H1 (cell line): ENCODE results near the gene TAF15. TPM values are rescaled to one million over a fixed set of nuclear protein-coding genes. Genes with fewer than 3 reads are reported as not detected.

Source experiments
- CTCF ChIA-PET: fragments of 300-600 bp; sonication (Branson Sonifier 250); formaldehyde crosslinking; loops from one replicate; lab custom pipeline; 2021; ENCODE audit not compliant: partially characterized antibody; lab: Charles Lee
- POLR2A ChIA-PET: fragments of 300-600 bp; sonication (Branson Sonifier 250); formaldehyde crosslinking; loops from one replicate; lab custom pipeline; 2021; ENCODE audit warnings: inconsistent platforms; ENCODE audit not compliant: partially characterized antibody; lab: Charles Lee
- DNase-seq, 2 experiments: peaks; one replicate each; pipeline versions ENCODE4 v3.0.0 to v3.0.0-alpha.2; 2010 to 2022; ENCODE audit warnings: low spot score in 2 of 2, low read depth in 1 of 2, mixed read lengths in 1 of 2
- FAIRE-seq: peaks from 2 replicates; lab custom pipeline; 2011; peaks lifted over from hg19 to GRCh38; lab: Jason Lieb, UNC
- H2AFZ ChIP-seq: 2 replicates; pipeline ENCODE4 v1.8.1; 2012; ENCODE audit warnings: low read length, inconsistent platforms
- H2AK5ac ChIP-seq: 2 replicates; pipeline ENCODE4 v1.6.1; 2013; ENCODE audit warnings: low read depth, low read length
- H2BK120ac ChIP-seq: replicated peaks from 2 replicates; pipeline ENCODE3; 2013; ENCODE audit warnings: low read depth, low read length, inconsistent platforms
- H2BK12ac ChIP-seq: 2 replicates; pipeline ENCODE4 v1.6.1; 2013; ENCODE audit warnings: low read depth, low read length
- H2BK15ac ChIP-seq: 2 replicates; pipeline ENCODE4 v1.6.1; 2013; ENCODE audit warnings: low read length
- H2BK20ac ChIP-seq: 2 replicates; pipeline ENCODE4 v1.6.1; 2013; ENCODE audit warnings: low read length
- H2BK5ac ChIP-seq: 2 replicates; pipeline ENCODE4 v1.6.1; 2013; ENCODE audit warnings: low read depth, low read length
- H3K14ac ChIP-seq: 2 replicates; pipeline ENCODE4 v1.6.1; 2013; ENCODE audit warnings: inconsistent platforms; ENCODE audit not compliant: insufficient read length
- H3K18ac ChIP-seq: 2 replicates; pipeline ENCODE4 v1.6.1; 2013; ENCODE audit warnings: low read length; ENCODE audit errors: extremely low read depth
- H3K23ac ChIP-seq: 2 replicates; pipeline ENCODE4 v1.6.1; 2013; ENCODE audit warnings: inconsistent platforms; ENCODE audit not compliant: insufficient read length
- H3K23me2 ChIP-seq: 2 replicates; pipeline ENCODE4 v1.6.1; 2013; ENCODE audit warnings: low read depth, low read length
- H3K27ac ChIP-seq: 2 replicates; pipeline ENCODE4 v1.6.1; 2011; ENCODE audit warnings: low read depth, low read length, inconsistent platforms
- H3K27me3 ChIP-seq, 4 experiments: replicated peaks in 1 of 4; 1 replicate in 1 of 4; 2 replicates in 3 of 4; pipeline versions ENCODE4 v1.6.1 to v1.8.1; 2011 to 2013; ENCODE audit warnings: low read length in 3 of 4, mild to moderate bottlenecking in 3 of 4, inconsistent platforms in 2 of 4, mixed read lengths in 2 of 4, moderate library complexity in 1 of 4; ENCODE audit not compliant: control insufficient read depth in 3 of 4, insufficient read depth in 3 of 4; ENCODE audit errors: extremely low read depth in 1 of 4
- H3K36me3 ChIP-seq, 4 experiments: 2 replicates each; pipeline versions ENCODE4 v1.6.1 to v1.8.1; 2011 to 2013; ENCODE audit warnings: mild to moderate bottlenecking in 4 of 4, low read length in 3 of 4, moderate library complexity in 2 of 4, control low read depth in 1 of 4, inconsistent platforms in 1 of 4; ENCODE audit not compliant: insufficient read depth in 4 of 4, control insufficient read depth in 2 of 4
- H3K4ac ChIP-seq: replicated peaks from 2 replicates; pipeline ENCODE3; 2013; ENCODE audit warnings: low read length, low read depth, mixed read lengths, inconsistent platforms; ENCODE audit not compliant: insufficient read length
- H3K4me1 ChIP-seq, 4 experiments: replicated peaks in 1 of 4; 1 replicate in 1 of 4; 2 replicates in 3 of 4; pipeline versions ENCODE4 v1.6.1 to v1.8.1; 2011 to 2013; ENCODE audit warnings: low read length in 3 of 4, inconsistent platforms in 2 of 4, mixed read lengths in 1 of 4; ENCODE audit not compliant: insufficient read depth in 4 of 4, control insufficient read depth in 3 of 4
- H3K4me2 ChIP-seq, 2 experiments: 2 replicates each; pipeline versions ENCODE4 v1.6.1 to v1.8.1; 2011 to 2013; ENCODE audit warnings: low read depth in 2 of 2, low read length in 2 of 2, control low read depth in 1 of 2, inconsistent platforms in 1 of 2, mild to moderate bottlenecking in 1 of 2; ENCODE audit not compliant: insufficient read depth in 1 of 2
- H3K4me3 ChIP-seq, 4 experiments: fragments of 200-600, 300-600 bp in 1 of 4; sonication (generic), shearing (Covaris generic), sonication (Bioruptor Twin) in 1 of 4; 2 replicates each; pipeline versions ENCODE4 v1.5.1 to v1.8.1; 2011 to 2016; ENCODE audit warnings: low read length in 4 of 4, low read depth in 3 of 4, control low read depth in 2 of 4, inconsistent platforms in 2 of 4, mild to moderate bottlenecking in 2 of 4, mixed read lengths in 1 of 4, moderate library complexity in 1 of 4; ENCODE audit not compliant: insufficient read depth in 2 of 4; ENCODE audit errors: extremely low read depth in 1 of 4
- H3K56ac ChIP-seq: replicated peaks from 2 replicates; pipeline ENCODE3; 2013; ENCODE audit warnings: low read depth, mild to moderate bottlenecking, mixed read lengths, low read length, inconsistent platforms; ENCODE audit not compliant: insufficient read length
- H3K79me1 ChIP-seq: 2 replicates; pipeline ENCODE4 v1.6.1; 2013; ENCODE audit warnings: low read depth, low read length, control low read depth
- H3K79me2 ChIP-seq, 2 experiments: 2 replicates each; pipeline versions ENCODE4 v1.6.1 to v1.8.1; 2012 to 2013; ENCODE audit warnings: low read length in 2 of 2, mild to moderate bottlenecking in 2 of 2, inconsistent platforms in 1 of 2; ENCODE audit not compliant: insufficient read depth in 2 of 2, control insufficient read depth in 1 of 2
- H3K9ac ChIP-seq, 4 experiments: replicated peaks in 1 of 4; 1 replicate in 1 of 4; 2 replicates in 3 of 4; pipeline versions ENCODE4 v1.6.1 to v1.8.1; 2011 to 2013; ENCODE audit warnings: low read depth in 3 of 4, low read length in 3 of 4, control low read depth in 2 of 4, mild to moderate bottlenecking in 2 of 4, moderate library complexity in 2 of 4, inconsistent platforms in 1 of 4; ENCODE audit errors: extremely low read depth in 1 of 4
- H3K9me3 ChIP-seq, 2 experiments: 2 replicates each; pipeline versions ENCODE4 v1.6.1 to v1.8.1; 2012 to 2013; ENCODE audit warnings: mild to moderate bottlenecking in 2 of 2, moderate library complexity in 2 of 2, control low read depth in 1 of 2, inconsistent platforms in 1 of 2, low read depth in 1 of 2, low read length in 1 of 2, mixed read lengths in 1 of 2; ENCODE audit not compliant: insufficient read depth in 2 of 2
- H4K20me1 ChIP-seq, 2 experiments: replicated peaks in 1 of 2; 2 replicates each; pipeline versions ENCODE3 to v1.8.1; 2011 to 2013; ENCODE audit warnings: inconsistent platforms in 2 of 2, low read length in 2 of 2, mild to moderate bottlenecking in 1 of 2; ENCODE audit not compliant: insufficient read depth in 2 of 2, control insufficient read depth in 1 of 2
- H4K5ac ChIP-seq: 2 replicates; pipeline ENCODE4 v1.6.1; 2013; ENCODE audit warnings: low read length, low read depth, mixed read lengths, inconsistent platforms; ENCODE audit not compliant: insufficient read length
- H4K8ac ChIP-seq: 2 replicates; pipeline ENCODE4 v1.8.0; 2013; ENCODE audit warnings: mild to moderate bottlenecking, moderate library complexity, low read length, inconsistent platforms; ENCODE audit not compliant: insufficient read depth; ENCODE audit errors: extremely low read depth
- H4K91ac ChIP-seq: replicated peaks from 2 replicates; pipeline ENCODE3; 2013; ENCODE audit warnings: low read length, mixed read lengths, inconsistent platforms; ENCODE audit not compliant: insufficient read length
- BCL11A ChIP-seq, 2 experiments: IDR thresholded peaks; one replicate each; pipeline ENCODE4 v1.6.1; 2011; ENCODE audit warnings: low read depth in 2 of 2, low read length in 2 of 2, mild to moderate bottlenecking in 2 of 2
- JUN ChIP-seq: IDR thresholded peaks from 2 replicates; pipeline ENCODE4 v1.6.1; 2011; ENCODE audit warnings: low read depth, mild to moderate bottlenecking, improper control_type of control experiment, low read length
- SP4 ChIP-seq: IDR thresholded peaks from 2 replicates; pipeline ENCODE4 v1.6.1; 2012; ENCODE audit warnings: low read length, inconsistent platforms
- TBP ChIP-seq: IDR thresholded peaks from 2 replicates; pipeline ENCODE4 v1.6.1; 2011; ENCODE audit warnings: low read depth, low read length, improper control_type of control experiment
- WGBS, 2 experiments: shearing (Covaris generic) in 1 of 2; methylation state at CpG; one replicate each; pipeline versions ENCODE4 v1.1.6 to v1.1.7; 2013 to 2015; ENCODE audit warnings: low lambda C conversion rate in 2 of 2, mixed read lengths in 2 of 2, inconsistent platforms in 1 of 2, low coverage in 1 of 2, missing lambda C conversion rate in 1 of 2; ENCODE audit not compliant: insufficient replicate concordance in 2 of 2, insufficient coverage in 1 of 2, insufficient read length in 1 of 2; ENCODE audit errors: extremely low coverage in 1 of 2, missing lambda C conversion rate in 1 of 2; 5-methylcytosine and 5-hydroxymethylcytosine counted together
- polyA plus RNA-seq, 7 experiments: library from polyadenylated mRNA; depleted of rRNA in 3 of 7; stranded (reverse) in 5 of 7; unstranded in 2 of 7; fragments of >200 nt in 5 of 7; fragments of 200-250 nt in 2 of 7; gene quantifications; 1 replicate in 5 of 7; 2 replicates in 1 of 7; 4 replicates in 1 of 7; pipeline versions ENCODE4 v1.2.1 to v1.2.3, GENCODE V29; 2011 to 2013; ENCODE audit warnings: missing spikeins in 2 of 7, mixed read lengths in 2 of 7
- total RNA-seq: library from RNA; stranded (reverse); fragmentation: NEBNext Ultra II Directional; extraction: Animal tissue kit (Norgen Biotek cat#: 25700); gene quantifications from 2 replicates; pipeline ENCODE4 v1.2.1, GENCODE V29; 2021

The TAF15 gene
- total and polyA plus RNA-seq, 2 of the 8 experiments (the other 6 are each of a cell fraction or from before 2014, with no cell fraction given), result 80.1 to 338 TPM

DNA sequence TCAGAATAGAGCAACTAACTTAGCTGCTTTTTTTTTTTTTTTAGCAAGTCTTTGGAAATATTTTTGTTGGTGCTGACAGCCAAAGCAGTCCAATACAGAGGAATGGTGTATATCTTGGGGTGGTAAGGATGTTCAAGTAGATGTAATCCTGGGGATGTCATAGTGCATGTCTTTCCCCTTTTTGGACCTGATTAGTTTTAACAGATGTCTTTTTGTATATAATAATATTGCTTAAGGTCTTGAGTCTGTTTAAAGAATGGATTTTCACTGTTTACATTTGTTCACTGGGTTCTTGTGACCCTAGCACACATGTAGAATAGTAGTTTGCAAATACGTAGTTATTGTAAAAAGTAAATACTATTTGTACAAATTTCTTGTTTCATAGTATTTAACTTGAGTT lies 7.9 kb downstream of the TAF15 start:
- no peak for FAIRE-seq
- Histone ChIP-seq H3K27me3 (no peaks in the 10 kb centered on the region), H4K5ac (no peak overlapping the region), H3K9me3 (no peaks in the 10 kb centered on the region), H3K4me2 (no peak overlapping the region), H3K4ac (no peak overlapping the region), H2BK120ac (no peak overlapping the region), H3K23ac (no peak overlapping the region), H3K79me1 (no peaks in the 10 kb centered on the region), H2BK12ac (no peak overlapping the region), H4K20me1 (peaks cover 8 to 12% of the 10 kb centered on the region in 2 experiments), H3K56ac (no peak overlapping the region), H3K4me1 (no peaks in the 10 kb centered on the region), H2BK15ac (no peak overlapping the region), H3K27ac (no peak overlapping the region), H3K79me2 (peaks cover 15 to 93% of the 10 kb centered on the region in 2 experiments; a peak in 3 of 4 replicates), H2AK5ac (no peak overlapping the region), H4K8ac (no peak overlapping the region), H3K14ac (no peak overlapping the region), H4K91ac (no peak overlapping the region), H3K4me3 (no peak overlapping the region), H3K9ac (no peak overlapping the region), H2BK20ac (no peak overlapping the region), H2BK5ac (no peak overlapping the region), H3K23me2 (no peaks in the 10 kb centered on the region), H3K36me3 (peaks cover 14 to 62% (median 32%) of the 10 kb centered on the region in 4 experiments), H2AFZ (no peak overlapping the region), H3K18ac (no peak overlapping the region)
- 82% methylated on average over 1 of the region's 1 CpG; no CpG with 5 or more reads in 1 of the 2 experiments for WGBS, 2 experiments
- POLR2A ChIA-PET, result interaction anchor here (0.6 to 1.4 kb wide), 4 partner anchors 9 to 237 kb away, joined by 3 to 7 read pairs (median 4); no protein-coding TSS in a partner anchor
- CTCF ChIA-PET, result interaction anchor here (0.6 to 3.8 kb wide), 5 partner anchors 12 to 226 kb away, joined by 3 to 21 read pairs (median 3); no protein-coding TSS in a partner anchor
- no peak for DNase-seq
- no peak for TF ChIP-seq JUN
- TF ChIP-seq TBP, result no peak
- no peak for TF ChIP-seq SP4
- TF ChIP-seq BCL11A (IDR thresholded peaks at IDR 0.05; ENCODE audit: low read depth in 2 of 2, low read length in 2 of 2), result no peak
